GM21723 (cell line): ENCODE data around the gene CHERP.
"Not testable (repeated sequence)": the region's sequence is repeated elsewhere in the genome, so short reads cannot be mapped to it uniquely, and the experiment has no call there.

Source experiments
- ATAC-seq: cut with Tn5 transposase; IDR thresholded peaks from one replicate; pipeline ENCODE4 v1.9.1; 2021; ENCODE audit warnings: mild to moderate bottlenecking, moderate library complexity; ENCODE audit not compliant: unreplicated experiment

CHERP gene

DNA sequence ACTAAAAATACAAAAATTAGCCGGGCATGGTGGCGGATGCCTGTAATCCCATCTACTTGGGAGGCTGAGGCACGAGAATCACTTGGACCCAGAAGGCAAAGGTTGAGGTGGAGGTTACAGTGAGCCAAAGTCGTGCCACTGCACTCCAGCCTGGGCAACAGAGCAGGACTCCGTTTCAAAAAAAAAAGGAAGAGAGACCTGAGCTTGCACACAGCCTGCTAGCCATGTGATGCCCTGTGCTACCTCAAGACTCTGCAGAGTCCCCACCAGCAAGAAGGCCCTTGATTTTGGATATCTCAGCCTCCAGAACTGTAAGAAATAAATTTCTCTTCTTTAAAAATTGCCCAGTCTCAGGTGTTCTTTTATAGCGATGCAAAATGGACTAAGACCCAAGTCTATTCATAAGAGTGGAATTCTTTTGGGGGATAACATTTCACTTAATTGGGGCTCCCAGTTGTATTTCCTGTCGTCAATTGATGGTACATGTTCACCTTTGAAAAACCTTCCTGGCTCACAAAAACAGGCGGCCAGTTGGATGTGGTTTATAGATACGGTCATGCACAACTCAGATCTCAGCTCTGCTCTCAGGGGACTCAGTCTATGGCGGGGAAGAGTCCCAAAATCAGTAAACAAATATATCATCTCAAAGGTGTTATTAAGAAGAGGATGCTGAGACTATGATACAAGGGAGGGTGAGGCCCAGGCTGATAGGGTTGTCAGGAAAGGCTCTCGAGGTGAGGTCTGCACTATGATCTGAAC, 2.4 kb upstream of the CHERP start:
- no peak for ATAC-seq

DNA sequence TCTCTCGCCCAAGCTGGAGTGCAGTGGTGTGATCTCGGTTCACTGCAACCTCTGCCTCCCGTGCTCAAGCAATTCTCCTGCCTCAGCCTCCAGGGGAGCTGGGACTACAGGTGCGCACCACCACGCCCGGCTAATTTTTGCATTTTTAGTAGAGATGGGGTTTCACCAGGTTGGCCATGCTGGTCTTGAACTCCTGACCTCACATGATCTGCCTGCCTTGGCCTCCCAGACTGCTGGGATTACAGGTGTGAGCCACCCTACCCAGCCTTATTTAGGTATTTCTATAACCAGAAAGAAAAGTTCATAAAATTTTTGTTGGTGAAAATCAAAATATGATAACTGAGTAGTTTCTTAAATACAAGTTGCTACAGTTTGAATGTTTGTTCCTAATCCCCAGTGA, 1.5 kb upstream of the CHERP start:
- not testable (repeated sequence) for ATAC-seq

DNA sequence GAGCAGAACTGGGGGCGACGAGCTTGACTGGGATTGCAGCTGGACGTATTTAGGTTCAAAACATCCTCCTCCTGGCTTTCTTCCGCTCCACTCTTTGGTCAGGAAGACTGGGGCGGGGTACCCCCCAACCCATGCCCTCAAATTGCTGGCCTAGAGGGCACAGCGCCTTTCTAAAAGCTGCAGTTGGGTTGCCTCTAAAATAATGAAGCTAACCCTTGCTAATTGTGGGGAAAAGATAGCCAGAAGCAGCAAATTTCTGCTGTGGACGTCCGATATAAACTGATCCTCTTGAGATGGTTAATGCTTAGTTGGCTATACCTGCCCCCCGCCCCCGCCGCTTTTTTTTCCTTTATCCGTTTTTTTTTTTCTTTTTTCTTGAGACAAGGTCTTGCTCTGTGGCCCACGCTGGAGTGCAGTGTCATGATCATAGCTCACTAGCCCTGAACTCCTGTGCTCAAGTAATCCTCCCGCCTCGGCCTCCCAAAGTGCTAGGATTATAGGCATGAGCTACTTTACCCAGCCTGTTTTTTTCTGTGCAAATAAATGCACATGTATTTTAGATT, 754 bp upstream of the CHERP start:
- no peak for ATAC-seq

DNA sequence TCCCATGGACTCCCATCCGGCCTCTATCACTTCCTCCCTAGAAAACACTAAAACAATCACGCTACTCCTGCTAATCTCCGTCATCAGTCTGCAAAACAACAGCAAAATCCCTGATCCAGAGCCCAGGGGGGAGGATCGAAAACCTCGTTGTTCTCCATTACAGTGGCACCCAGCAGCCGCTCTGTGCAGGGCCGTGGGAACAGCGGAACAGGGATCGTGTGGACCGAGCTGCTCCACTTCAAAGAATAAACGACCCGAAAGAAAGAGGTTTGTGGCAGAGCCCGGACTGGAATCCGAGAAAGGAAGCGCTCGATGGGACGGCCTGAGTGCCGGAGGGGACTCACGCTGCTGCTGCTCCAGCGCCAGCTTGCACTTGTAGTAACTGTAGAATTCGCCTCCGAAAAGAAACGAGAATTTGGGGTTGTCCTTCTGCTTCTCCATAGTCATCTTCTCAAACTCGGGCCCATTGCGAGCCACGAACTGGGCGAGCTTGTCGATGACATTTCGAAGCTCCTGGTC, 652 bp downstream of the CHERP start:
- ATAC-seq = peak; percentile 7

DNA sequence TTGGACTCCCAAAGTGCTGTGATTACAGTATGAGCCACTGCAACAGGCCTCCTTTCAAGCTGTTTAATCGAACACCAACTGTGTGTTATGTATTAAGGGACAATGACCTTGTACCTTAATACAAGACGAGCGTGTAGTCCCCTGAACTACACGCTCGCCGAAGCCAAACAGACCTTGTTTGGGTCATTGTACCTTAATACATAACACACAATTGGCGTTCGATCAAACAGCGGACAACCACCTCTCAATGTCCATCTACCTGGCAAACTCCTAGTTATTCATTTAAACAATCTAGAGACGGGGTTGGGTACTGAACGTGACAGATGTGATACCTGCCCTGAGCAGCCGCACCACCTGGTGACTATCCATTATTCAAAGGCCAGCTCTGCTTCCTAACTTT, 1.3 kb downstream of the CHERP start:
- ATAC-seq = no peak

DNA sequence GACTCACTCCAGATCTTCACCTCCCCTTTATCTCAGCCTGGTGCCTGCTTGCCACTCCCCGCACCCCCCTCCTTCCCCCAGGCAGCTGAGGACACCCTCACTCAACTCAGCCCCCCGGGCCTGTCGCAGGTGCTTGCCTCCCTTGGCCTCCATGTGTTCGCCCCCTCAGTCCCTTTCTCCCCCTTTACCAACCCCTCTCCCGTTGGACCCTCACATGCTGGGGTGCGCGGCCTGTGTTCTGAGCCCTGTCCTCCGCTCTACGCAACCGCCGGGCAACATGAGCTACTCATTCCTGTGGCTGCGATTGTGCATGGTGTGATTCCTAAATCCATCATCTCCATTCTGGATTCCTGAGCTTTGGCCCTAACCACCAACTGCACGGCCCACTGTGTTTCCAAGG, 5.1 kb downstream of the CHERP start:
- no peak for ATAC-seq

DNA sequence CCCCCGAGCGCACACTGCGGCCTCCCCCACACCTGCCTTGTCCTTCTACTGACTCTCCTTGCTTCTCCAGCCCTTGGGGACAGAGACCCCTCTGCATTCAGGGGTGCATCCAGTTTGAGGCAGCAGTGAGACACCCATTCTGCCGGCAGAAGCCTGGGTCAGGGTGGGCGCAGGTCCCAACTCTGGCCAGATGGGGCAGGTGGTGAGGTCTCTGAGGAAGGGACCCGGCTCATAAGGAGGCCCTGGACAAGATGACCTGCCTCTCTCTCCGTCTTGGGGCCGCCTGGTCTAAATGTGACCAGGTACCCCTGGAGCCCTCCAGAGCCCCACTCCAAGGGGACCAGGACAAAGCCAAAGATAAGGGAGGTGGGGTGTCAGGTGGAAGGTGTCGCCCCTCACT, 6.1 kb downstream of the CHERP start:
- ATAC-seq = no peak

DNA sequence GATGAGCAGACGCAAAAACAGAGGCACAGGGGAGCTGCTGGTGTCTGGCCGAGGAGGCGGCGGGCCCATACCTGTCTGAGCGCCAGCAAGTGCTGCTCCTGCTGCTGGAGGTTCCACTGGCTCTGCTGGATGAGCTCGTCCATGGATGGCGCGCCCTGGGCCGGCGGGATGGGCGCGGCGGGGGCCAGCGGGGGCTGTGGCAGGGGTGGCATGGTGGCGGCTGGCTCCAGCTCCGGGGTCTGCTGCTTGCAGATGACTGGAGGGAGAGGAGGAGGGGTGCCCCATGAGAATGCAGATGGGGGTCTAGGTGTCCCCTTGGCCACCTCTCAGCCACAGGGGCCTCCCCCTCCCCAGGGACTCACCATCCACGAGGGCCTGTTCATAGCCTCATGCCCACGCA, 6.9 kb downstream of the CHERP start:
- no peak for ATAC-seq

DNA sequence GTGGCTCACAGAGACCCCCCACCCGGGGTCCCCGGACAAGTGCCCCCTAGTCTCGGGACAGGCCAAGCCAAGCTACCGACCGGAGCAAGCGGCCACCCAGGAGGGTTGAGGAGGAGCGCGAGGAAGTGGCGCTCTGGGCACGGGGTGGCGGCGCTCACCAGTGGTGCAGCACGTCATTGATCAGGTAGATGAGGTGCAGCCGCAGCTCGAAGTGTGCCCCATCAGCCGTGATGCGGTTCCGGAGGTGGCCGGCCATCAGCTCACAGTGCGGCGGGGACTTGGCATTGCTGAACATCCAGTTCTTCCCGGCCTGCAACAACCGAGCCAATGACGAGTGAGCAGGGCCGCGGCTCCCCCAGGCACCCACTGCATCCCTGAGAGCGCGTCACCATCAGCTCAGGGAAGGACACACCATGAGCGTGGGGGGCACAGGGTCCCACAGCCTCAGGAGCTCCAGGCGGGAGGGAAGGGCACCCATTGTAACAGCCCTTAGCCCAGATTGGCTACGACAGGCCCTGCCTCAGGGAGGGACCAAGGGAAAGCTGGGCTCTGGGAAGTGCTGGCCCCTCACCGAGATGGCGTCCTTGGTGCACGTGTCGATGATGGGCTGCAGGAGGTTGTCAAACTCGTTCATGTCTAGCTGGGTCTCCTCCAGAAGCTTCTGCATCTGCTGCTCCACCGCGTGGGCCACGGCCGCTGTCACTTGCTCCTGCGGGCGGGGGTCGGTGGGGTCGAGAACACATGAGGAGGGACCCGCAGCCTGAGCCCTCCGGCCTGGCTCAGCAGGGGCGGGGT, 9.6 kb downstream of the CHERP start:
- ATAC-seq = no peak

DNA sequence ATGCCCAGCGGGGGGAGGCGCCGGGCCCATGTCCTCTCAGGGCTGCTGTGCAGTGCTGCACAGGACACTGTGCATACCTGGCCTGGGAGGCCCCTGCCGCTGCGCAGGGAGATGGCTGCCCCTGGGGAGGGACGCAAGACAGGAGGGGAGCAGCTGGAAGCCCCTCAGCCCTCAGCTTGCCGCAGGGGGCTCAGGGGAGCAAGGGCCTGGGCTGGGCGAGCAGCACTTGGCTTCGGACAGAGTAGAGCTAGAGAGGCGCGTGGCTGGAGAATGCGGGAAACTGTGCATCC, 10.9 kb downstream of the CHERP start:
- no peak for ATAC-seq

DNA sequence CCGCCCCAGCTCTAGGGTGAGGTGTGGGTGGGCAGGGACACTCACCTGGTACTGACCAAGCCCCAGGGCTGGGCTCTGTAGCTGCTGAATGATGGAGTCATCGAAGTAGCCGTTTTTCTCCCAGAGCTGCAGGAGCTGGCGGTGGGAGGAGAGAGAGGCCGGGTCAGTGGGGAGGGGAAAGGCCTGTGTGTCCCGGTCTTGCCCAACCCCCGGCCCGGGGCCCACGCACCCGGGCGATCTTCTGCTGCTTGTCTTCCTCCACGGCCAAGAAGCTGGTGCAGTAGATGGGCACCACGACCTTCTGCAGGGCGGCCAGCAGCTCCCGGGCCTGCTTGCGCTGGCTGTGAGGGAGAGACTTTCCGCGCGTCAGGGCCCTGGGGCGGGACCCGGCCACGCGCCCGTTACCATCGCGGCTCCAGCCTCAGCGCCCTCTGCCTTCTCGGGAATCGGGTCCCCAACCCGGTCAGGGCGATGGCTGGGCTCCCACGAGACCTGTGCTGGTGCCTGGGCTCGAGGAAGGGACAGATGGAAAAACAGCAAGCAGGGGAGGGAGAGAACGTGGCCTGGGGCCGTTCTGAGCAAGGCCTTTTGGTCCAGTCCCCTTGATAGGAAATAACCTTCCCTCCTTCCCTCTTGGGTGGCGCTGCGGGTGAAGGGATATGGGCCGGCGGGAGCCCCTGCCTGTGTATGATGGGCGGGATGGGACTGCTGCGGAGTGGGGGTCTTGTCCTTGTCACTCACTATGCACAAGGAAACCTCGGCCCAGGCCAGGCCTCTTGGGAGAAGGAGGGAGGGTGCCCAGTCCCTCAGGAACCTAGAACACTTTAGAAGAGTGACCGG, 11.5 kb downstream of the CHERP start:
- ATAC-seq = no peak

DNA sequence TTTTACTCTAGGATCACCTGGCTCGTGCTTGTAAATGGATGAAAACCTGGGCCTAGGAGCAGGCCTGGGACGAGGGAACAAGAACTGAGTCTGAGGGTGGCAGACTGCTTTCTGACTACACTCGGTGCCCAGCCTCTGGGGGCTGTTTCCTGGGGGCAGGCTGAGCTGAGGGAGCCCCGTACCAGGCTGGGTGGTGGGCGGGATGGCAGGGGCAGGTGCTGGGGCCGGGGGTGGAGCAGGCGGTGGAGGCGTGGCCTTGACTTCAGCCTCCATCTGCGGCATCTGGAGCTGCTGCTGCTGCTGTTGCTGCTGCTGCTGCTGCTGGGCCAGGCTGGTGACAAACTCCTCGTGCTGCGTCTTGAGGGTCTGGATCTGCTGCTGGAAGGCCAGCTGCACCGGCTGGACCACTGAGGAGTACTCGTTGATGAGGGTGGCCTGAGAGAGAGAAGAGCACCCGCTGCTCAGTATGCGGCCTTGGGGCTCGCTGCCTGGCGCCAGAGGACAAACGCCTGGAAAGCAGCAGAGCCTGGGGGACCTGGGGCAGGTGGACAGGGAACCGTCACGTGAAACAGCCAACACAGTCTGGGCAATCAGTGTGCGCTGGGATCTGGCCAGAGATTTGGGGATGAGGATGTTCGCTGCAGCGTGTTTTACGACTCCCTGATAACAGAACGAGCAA, 12.6 kb downstream of the CHERP start:
- ATAC-seq = no peak

DNA sequence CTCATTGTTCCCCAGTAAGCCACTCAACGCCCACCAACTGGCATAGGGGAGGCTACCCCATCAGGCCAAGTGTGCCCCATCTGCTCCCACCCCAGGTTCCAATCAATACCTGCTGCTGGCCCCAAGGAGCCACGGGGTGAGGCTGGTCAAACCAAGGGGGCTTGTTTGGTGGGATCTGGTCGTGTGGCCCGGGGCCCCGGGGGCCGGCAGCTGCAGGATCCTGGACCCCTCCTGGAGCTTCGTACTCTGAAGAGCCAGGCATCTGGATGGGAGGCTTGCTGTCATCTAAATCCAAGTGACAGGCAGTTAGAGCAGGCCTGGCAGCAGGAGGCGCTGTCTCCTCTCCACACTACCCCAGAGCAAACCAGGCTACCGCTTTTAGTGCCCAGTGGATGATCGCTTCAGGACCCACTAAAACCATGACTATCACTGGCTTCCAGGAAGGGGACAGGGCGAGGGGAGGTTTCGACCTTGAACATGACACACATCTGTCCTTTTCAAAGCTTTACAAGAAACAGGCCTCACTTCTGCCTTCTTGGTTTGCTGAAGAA, 14.2 kb downstream of the CHERP start:
- ATAC-seq = no peak

DNA sequence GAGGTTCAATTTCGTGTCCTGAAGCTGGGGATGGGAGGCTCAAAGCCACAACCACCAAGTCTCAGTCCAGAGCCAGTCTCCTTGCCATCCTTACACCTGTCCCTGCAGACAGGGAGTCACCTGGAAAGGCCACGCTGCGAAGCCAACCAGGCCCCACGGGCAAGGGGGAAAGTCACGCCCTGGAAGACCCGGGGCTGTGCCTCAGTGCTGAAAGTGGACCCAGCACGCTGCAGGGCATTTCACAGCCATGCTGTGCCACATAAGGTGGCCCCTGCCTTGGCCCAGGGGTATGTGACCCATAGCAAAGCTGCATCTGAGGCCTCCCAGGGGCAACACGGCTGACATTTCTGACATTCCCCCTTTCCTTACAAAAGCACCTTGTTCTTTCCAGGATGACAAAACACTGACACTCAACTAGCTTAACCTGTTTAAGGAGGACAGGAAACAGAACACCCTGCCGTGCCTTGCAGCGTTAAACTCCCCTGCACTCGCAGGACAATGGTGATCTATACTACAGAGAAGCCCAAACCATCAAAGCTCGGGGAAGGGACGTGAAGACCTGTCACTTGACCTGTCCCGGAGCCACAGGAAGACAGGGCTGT, 14.8 kb downstream of the CHERP start:
- no peak for ATAC-seq

DNA sequence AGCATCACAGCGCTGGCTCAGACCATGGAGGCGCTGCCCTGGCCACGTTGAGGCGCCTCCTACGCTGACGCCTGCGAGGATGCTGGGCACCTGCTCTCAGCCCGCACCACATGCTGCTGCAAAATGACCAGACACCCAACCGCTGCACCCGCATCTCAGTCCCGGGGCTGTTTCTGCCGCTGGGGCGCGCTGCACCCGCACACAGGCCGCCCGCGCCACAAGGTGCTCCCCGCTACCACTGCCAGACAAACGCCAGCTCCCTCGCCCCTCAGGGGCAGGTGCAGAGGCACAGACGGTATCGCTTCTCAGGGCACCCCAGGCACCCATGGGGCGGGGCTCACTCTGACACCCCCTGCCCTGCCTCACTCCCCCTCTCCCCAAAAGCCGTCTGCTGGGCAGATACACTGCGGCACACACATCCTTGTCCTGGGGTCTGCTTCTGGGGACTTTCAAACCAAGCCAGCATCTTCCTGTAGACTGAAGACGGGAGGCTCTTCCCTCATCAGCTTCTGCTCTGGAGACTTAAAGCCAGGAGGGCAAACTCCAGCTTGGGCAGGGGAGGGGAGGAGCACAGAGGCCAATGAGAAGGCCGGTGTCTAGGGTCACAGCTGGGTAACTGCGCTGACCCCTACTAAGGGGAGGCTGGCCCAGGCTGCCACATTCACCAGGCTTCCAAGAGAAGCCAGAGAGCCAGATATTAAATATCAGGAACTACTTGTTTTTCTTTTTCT, 16.3 kb downstream of the CHERP start:
- no peak for ATAC-seq

DNA sequence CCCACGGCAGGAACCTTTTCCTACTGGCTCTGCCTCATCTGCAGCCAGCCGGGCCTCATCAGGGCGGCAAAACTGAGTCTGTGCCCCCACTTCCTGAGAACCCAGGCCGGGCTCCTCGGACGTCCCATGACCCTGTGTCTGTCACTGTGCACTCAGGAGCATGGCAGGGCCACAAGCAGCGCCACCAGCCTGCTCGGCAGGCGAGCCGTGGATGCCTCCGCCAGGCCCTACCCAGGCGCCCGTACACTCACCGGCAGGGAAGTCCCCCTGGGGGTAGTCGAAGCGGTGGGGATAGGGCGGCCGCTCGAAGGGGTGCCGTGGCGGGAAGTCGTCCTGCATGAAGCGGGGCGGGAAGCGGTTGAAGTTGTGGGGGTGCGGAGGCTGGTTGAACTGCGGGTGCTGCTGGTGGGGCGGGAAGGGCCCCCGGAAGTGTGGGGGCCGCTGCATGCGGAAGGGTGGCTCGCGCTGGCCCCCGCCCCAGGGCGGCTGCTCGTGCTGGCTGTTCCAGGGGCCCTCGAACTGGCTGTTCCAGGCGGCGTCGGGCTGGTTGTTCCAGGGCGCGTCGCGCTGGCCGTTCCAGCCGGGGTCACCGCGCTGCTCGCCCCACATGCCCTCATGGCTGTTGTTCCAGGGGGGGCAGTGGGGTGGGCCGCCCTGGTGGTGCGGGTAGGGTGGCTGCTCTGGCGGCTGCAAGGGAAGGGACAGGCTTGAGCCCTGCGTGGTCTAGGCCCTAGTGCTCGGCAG, 17.1 kb downstream of the CHERP start:
- ATAC-seq = no peak

DNA sequence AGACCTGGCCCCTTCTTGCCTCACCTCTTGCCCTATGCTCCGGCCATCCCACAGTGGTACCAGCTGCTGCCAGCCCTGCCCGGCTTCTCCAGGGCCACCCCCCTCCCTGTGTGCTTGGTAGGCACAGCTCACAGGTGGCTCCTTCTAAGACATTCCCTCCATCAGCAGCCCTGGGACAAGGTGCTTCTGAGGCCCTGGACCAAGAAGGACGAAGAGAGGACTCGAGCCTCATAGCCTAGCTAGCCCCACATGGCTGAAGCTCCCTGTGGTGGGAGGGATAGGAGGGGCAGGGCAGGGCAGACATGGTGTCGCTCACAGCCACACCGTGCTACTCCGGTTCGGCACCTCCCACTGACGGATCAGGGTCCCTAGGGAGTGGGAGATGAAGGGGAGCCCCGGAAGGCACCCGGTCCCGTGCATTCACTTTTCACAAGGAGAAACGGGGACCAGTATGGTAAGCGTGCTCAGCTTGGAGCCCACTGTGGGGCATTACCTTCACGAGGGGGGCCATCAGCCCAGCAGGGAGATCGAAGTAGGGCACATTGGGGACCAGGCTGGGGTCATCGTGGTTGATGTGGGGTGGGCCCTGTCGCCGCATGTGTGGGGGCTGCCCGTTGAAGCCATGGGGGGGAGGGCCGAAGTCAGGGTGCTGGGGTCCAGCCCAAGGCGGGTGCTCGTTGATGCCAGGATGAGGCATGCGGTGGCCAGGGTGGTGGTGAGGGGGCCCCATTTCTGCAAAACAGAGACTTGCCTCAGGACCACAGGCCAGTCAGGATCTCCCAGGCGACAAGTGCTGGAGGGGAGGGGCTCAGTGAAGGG, 19.5 kb downstream of the CHERP start:
- no peak for ATAC-seq
